B cell (primary cell): ENCODE data around the gene FTSJ3. TPM values are rescaled to one million over a fixed set of nuclear protein-coding genes. Genes with fewer than 3 reads are reported as not detected.

Experiments
- ATAC-seq: fragments of 200-7000 bp; cut with Tn5 transposase; one replicate; pipeline ENCODE4 v1.10.0; 2021; ENCODE audit warnings: low read depth, mild to moderate bottlenecking, moderate number of reproducible peaks, moderate library complexity
- CTCF ChIA-PET: fragments of 350-600 bp; sonication (Branson Sonifier 250); formaldehyde crosslinking; loops from one replicate; lab custom pipeline; 2021; ENCODE audit warnings: antibody characterized with exemption, inconsistent platforms; lab: Charles Lee
- POLR2A ChIA-PET: fragments of 350-600 bp; sonication (Branson Sonifier 250); formaldehyde crosslinking; loops from one replicate; lab custom pipeline; 2021; ENCODE audit warnings: antibody characterized with exemption; lab: Charles Lee
- DNase-seq: peaks from one replicate; pipeline ENCODE4 v3.0.0; 2013
- H2AFZ ChIP-seq: 2 replicates; pipeline ENCODE4 v1.6.1; 2012; ENCODE audit warnings: mild to moderate bottlenecking, low read depth, low read length; ENCODE audit not compliant: insufficient read depth, poor library complexity, severe bottlenecking
- H3K27ac ChIP-seq, 2 donors: 1 replicate in 1 of 2; 2 replicates in 1 of 2; pipeline ENCODE4 v1.5.1; 2012 to 2013; ENCODE audit warnings: low read length in 2 of 2, mild to moderate bottlenecking in 2 of 2, moderate library complexity in 1 of 2
- H3K27me3 ChIP-seq, 4 experiments: fragments of 200-600 bp in 1 of 4; sonication (generic) in 1 of 4; replicated peaks in 1 of 4; 1 replicate in 2 of 4; 2 replicates in 2 of 4; pipeline versions ENCODE4 v1.6.1 to v1.7.0; 2013 to 2016; ENCODE audit warnings: low read length in 3 of 4, mild to moderate bottlenecking in 2 of 4, mixed read lengths in 1 of 4, moderate library complexity in 1 of 4; ENCODE audit not compliant: insufficient read depth in 4 of 4, control insufficient read depth in 3 of 4; ENCODE audit errors: control extremely low read depth in 1 of 4
- H3K36me3 ChIP-seq, 2 experiments: replicated peaks in 1 of 2; 1 replicate in 1 of 2; 2 replicates in 1 of 2; pipeline versions ENCODE4 v1.6.1 to v1.7.1; 2013; ENCODE audit warnings: low read length in 1 of 2; ENCODE audit not compliant: insufficient read depth in 2 of 2, control insufficient read depth in 1 of 2; ENCODE audit errors: control extremely low read depth in 1 of 2, extremely low read depth in 1 of 2
- H3K4me1 ChIP-seq, 2 donors: fragments of 200-600 bp in 1 of 2; sonication (generic) in 1 of 2; 1 replicate in 1 of 2; 2 replicates in 1 of 2; pipeline versions ENCODE4 v1.5.1 to v1.6.1; 2013 to 2017; ENCODE audit warnings: low read length in 2 of 2; ENCODE audit not compliant: control insufficient read depth in 2 of 2, insufficient read depth in 2 of 2
- H3K4me2 ChIP-seq: replicated peaks from 2 replicates; pipeline ENCODE3; 2012; ENCODE audit warnings: mild to moderate bottlenecking, low read depth, low read length; ENCODE audit not compliant: poor library complexity, severe bottlenecking
- H3K4me3 ChIP-seq, 5 experiments: fragments of 200-600 bp in 1 of 5; sonication (generic) in 1 of 5; 1 replicate in 3 of 5; 2 replicates in 2 of 5; pipeline versions ENCODE4 v1.5.1 to v1.7.0; 2011 to 2016; ENCODE audit warnings: low read length in 4 of 5, mild to moderate bottlenecking in 4 of 5, low read depth in 2 of 5, control low read depth in 1 of 5, moderate library complexity in 1 of 5; ENCODE audit not compliant: insufficient read depth in 1 of 5; ENCODE audit errors: control extremely low read depth in 1 of 5, extremely low read depth in 1 of 5
- H3K79me2 ChIP-seq: fragments of 200-600 bp; sonication (generic); one replicate; pipeline ENCODE4 v1.6.0; 2016; ENCODE audit warnings: low read length; ENCODE audit not compliant: control insufficient read depth, insufficient read depth
- H3K9ac ChIP-seq: fragments of 200-600 bp; sonication (generic); 2 replicates; pipeline ENCODE4 v1.6.1; 2017; ENCODE audit warnings: mild to moderate bottlenecking, low read length, moderate library complexity
- H3K9me3 ChIP-seq, 3 donors: one replicate each; pipeline versions ENCODE4 v1.6.1 to v1.7.1; 2013; ENCODE audit warnings: low read length in 2 of 3; ENCODE audit not compliant: control insufficient read depth in 2 of 3, insufficient read depth in 1 of 3; ENCODE audit errors: control extremely low read depth in 1 of 3
- H4K20me1 ChIP-seq: 2 replicates; pipeline ENCODE4 v1.6.0; 2012; ENCODE audit warnings: mild to moderate bottlenecking, low read length; ENCODE audit not compliant: insufficient read depth, control insufficient read depth, poor library complexity, severe bottlenecking
- H3K27ac Mint-ChIP-seq: one replicate; pipeline ENCODE4 v1.8.0; 2021; ENCODE audit warnings: mixed read lengths
- H3K27me3 Mint-ChIP-seq: one replicate; pipeline ENCODE4 v1.8.0; 2021; ENCODE audit warnings: mixed read lengths
- H3K4me1 Mint-ChIP-seq: one replicate; pipeline ENCODE4 v1.8.0; 2021; ENCODE audit warnings: mixed read lengths
- H3K4me3 Mint-ChIP-seq: one replicate; pipeline ENCODE4 v1.8.0; 2021; ENCODE audit warnings: mixed read lengths
- H3K9me3 Mint-ChIP-seq: one replicate; pipeline ENCODE4 v1.8.0; 2022; ENCODE audit warnings: mixed read lengths; ENCODE audit not compliant: insufficient read depth
- CTCF ChIP-seq: fragments of 200-600 bp; IDR thresholded peaks from one replicate; pipeline ENCODE4 v1.8.0; 2022; ENCODE audit warnings: antibody characterized with exemption, mild to moderate bottlenecking
- EZH2 ChIP-seq: IDR thresholded peaks from 2 replicates; pipeline ENCODE4 v1.6.1; 2012; ENCODE audit warnings: borderline replicate concordance, low read depth, mild to moderate bottlenecking, moderate library complexity, low read length; ENCODE audit not compliant: insufficient read depth, poor library complexity, severe bottlenecking
- WGBS: methylation state at CpG from one replicate; pipeline ENCODE4 v1.1.5; 2013; ENCODE audit warnings: missing lambda C conversion rate; ENCODE audit not compliant: insufficient coverage; 5-methylcytosine and 5-hydroxymethylcytosine counted together
- intact Hi-C: fragments of 100-400 bp; cut with micrococcal nuclease; formaldehyde crosslinking; loops from one replicate; pipeline ENCODE4 v1.10.0; 2022
- polyA plus RNA-seq: library from polyadenylated mRNA; depleted of rRNA; stranded (reverse); fragments of >200 nt; gene quantifications from 2 replicates; pipeline ENCODE4 v1.2.3, GENCODE V29; 2012
- total RNA-seq, 2 donors: library from RNA; stranded (reverse); fragments of 120-200 nt in 1 of 2; gene quantifications; 1 replicate in 1 of 2; 2 replicates in 1 of 2; pipeline versions ENCODE4 v1.2.3 to v1.2.4, GENCODE V29; 2013 to 2022

FTSJ3 gene
- total and polyA plus RNA-seq, 2 donors (not counting 1 experiment from before 2014, with no cell fraction given), result 26.5 to 75.9 TPM

DNA sequence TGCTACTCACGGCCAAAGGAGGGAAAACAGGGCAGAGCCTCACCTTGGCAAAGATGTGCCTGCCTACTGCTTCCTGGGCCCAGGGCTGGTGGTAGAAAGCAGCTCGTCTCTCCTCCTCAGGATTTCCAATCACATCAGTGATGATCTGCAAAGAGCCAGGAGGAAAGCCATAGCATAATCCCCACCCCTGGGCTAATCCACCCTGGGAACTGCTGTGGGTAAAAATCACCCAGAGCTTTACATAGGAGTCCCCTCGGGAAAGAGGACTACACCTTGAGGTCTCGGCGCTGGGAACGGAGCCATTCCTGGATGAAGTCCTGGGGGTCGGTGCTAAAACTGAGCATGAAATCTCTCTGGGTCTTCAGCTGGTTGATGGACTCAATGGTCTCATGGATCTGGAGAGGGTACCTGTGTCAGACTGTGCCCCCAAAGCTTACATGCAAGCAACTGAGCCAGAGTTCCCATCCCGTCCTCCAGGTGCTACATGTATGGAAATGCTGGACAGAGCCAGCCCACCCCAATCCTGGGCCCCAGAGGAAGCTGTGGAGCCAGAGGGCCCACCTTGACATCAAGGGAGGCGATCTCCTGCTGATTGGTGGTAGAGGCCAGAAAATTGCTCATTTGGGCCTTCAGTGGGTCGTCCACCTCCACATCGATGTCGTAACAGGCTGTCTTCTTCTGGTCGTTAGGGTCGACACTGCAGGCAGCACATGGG lies 5.7 kb upstream of the FTSJ3 start:
- Mint-ChIP-seq H3K4me3 (no peak overlapping the region), H3K27me3 (no peaks in the 10 kb centered on the region), H3K9me3 (no peaks in the 10 kb centered on the region), H3K27ac (no peak overlapping the region), H3K4me1 (peaks cover 44% of the 10 kb centered on the region)
- Histone ChIP-seq H3K9me3 (no peaks in the 10 kb centered on the region), H4K20me1 (peaks cover 32% of the 10 kb centered on the region), H2AFZ (no peak overlapping the region), H3K4me1 (peaks cover 19 to 32% of the 10 kb centered on the region in 2 donors), H3K4me2 (no peak overlapping the region), H3K9ac (no peak overlapping the region), H3K4me3 (no peak overlapping the region), H3K27me3 (no peaks in the 10 kb centered on the region), H3K27ac (no peak overlapping the region), H3K36me3 (peaks cover 2 to 87% of the 10 kb centered on the region in 2 experiments), H3K79me2 (peaks cover 42% of the 10 kb centered on the region)
- DNase-seq (no peak), ATAC-seq (no peak)
- POLR2A ChIA-PET, result interaction anchor here (0.8 kb wide), 1 partner anchor 10 kb away, joined by 5 read pairs; no protein-coding TSS in a partner anchor
- WGBS, result 98% methylated on average over 13 of the region's 14 CpGs
- TF ChIP-seq EZH2 (no peak), CTCF (no peak)
- CTCF ChIA-PET, result interaction anchor here (0.6 to 2.9 kb wide), 7 partner anchors 10 to 221 kb away, joined by 3 to 14 read pairs (median 5); no protein-coding TSS in a partner anchor
- intact Hi-C loops, result no loop called here

DNA sequence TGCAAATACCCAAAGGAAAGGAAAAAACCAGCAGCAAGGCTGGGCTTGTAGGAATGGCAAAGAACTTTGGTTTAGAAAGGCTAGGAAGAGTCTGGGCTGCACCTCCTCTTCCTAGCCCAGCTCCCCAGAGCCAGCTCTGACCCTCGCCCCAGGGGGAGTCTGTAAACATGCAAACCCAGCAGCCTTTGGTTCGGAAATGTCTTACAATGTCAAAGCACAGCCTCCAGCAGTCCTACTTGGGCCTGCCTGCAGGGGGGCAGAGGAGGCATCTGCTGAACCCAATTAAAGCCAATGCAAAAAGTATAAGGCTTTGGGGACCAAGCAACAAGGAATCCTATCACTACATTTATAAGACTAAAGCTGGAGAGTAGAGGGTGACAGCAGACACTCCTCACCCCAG lies 5.0 kb upstream of the FTSJ3 start:
- 100% methylated on average over 2 of the region's 2 CpGs for WGBS
- peaks cover 2 to 85% of the 10 kb centered on the region in 2 experiments for H3K36me3 ChIP-seq
- peaks cover 23 to 35% of the 10 kb centered on the region in 2 donors for H3K4me1 ChIP-seq
- no peak overlapping the region for H3K9ac ChIP-seq
- DNase-seq (no peak), ATAC-seq (no peak)
- H3K27ac ChIP-seq, result no peak overlapping the region
- ChIA-PET POLR2A (interaction anchor here (0.8 kb wide), 1 partner anchor 11 kb away, joined by 5 read pairs; no protein-coding TSS in a partner anchor), CTCF (interaction anchor here (1.1 to 1.4 kb wide), 3 partner anchors 8 to 134 kb away, joined by 3 to 6 read pairs (median 3); no protein-coding TSS in a partner anchor)
- intact Hi-C loops, result no loop called here
- peaks cover 41% of the 10 kb centered on the region for H3K79me2 ChIP-seq
- Mint-ChIP-seq H3K27me3 (no peaks in the 10 kb centered on the region), H3K4me3 (no peak overlapping the region), H3K4me1 (peaks cover 48% of the 10 kb centered on the region), H3K9me3 (no peaks in the 10 kb centered on the region), H3K27ac (peak overlapping the region; percentile 41)
- no peak overlapping the region for H3K4me3 ChIP-seq
- no peaks in the 10 kb centered on the region for H3K27me3 ChIP-seq
- no peak overlapping the region for H2AFZ ChIP-seq
- no peaks in the 10 kb centered on the region for H3K9me3 ChIP-seq
- peaks cover 29% of the 10 kb centered on the region for H4K20me1 ChIP-seq
- no peak for TF ChIP-seq EZH2
- no peak for TF ChIP-seq CTCF
- H3K4me2 ChIP-seq, result no peak overlapping the region
